Measurements from ENCODE around the gene CHD9NB. TPM values are rescaled to one million over a fixed set of nuclear protein-coding genes. Genes with fewer than 3 reads are reported as not detected.

CHD9NB gene
- total RNA-seq, 2 donors from 2014 or later, result 0.31 TPM; not detected in 1

DNA sequence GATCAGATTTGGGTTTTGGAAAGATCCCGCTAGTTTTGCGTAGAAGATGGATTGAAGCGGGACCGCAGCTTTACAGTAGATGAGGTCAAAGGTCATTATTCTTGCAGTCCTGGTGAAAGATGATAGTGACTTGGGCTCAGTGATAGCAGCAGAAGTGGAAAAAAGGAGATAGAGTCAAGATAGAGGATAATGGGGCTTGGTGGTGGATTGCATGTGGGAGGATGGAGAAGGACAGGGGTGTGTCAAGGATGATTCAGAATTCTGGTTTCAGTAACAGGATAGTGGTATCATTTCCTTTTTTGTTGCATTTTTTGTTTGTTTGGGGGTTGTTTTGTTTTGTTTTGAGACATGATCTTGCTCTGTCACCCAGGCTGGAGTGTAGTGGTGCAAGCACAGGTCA lies 28.7 kb downstream of the CHD9NB start:
- H3K4me3 Mint-ChIP-seq, result no peak overlapping the region
- peaks cover 3% of the 10 kb centered on the region for H3K36me3 Mint-ChIP-seq (ENCODE audit: low read depth)
- no peak overlapping the region for H3K27ac Mint-ChIP-seq
- DNase-seq (no peak), ATAC-seq (no peak)
- H3K27me3 Mint-ChIP-seq, result peaks cover 24% of the 10 kb centered on the region
- no peaks in the 10 kb centered on the region for H3K9me3 ChIP-seq (ENCODE audit: control insufficient read depth, low read length, poor library complexity, severe bottlenecking)
- H3K4me1 Mint-ChIP-seq, result no peaks in the 10 kb centered on the region

DNA sequence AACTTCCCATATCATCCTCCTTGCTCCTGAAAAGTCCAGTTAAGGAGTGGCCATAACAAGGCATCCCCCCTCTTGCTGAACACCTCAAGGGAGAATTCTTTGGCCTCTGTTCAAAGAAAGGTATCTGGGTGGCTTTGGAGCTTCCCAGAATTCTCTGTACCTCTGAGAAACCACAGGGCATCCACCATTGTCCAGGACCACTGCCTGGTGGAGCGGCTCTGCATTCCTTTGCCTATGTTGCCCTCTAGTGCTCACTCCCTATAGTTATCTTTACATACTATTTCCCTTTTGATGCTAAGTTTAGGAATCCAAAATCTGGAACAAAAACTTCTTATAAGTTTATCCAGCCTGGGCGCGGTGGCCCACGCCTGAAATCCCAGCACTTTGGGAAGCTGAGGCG lies 30.3 kb downstream of the CHD9NB start:
- peaks cover 3% of the 10 kb centered on the region for H3K36me3 Mint-ChIP-seq (ENCODE audit: low read depth)
- ATAC-seq, result no peak
- H3K27me3 Mint-ChIP-seq, result peaks cover 26% of the 10 kb centered on the region
- no peaks in the 10 kb centered on the region for H3K4me1 Mint-ChIP-seq
- no peak overlapping the region for H3K27ac Mint-ChIP-seq
- H3K4me3 Mint-ChIP-seq, result no peak overlapping the region
- H3K9me3 ChIP-seq (ENCODE audit: control insufficient read depth, low read length, poor library complexity, severe bottlenecking), result no peaks in the 10 kb centered on the region
- no peak for DNase-seq

DNA sequence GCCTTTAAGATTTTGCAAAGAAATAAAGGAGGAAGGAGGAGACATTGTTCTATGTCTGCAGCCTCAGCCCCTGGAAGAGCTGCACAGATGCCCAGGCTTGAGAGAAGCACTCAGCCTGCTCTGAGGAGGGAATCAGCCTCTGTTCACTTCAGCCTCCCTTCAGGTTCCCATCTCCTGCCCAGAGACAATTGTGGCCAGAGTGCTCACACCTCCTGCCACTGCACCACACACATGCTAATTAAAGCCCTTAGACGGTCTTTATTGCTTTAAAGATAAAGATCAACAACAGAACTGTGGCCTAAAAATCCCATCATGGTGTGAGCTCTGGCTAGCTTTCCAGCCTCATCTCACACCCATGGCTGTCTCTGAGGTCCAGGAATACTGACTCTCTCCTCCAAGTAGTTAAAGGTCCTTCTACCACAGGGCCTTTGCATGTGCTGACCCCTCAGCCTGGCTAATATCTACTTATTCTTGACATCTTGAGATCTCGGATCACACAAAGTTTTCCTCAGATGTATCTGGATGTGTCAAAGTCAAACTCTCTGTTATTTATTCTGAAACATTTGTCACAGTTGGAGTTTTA lies 33.8 kb downstream of the CHD9NB start:
- H3K4me1 Mint-ChIP-seq, result no peaks in the 10 kb centered on the region
- H3K27ac Mint-ChIP-seq, result no peak overlapping the region
- no peak overlapping the region for H3K4me3 Mint-ChIP-seq
- H3K9me3 ChIP-seq (ENCODE audit: control insufficient read depth, low read length, poor library complexity, severe bottlenecking), result no peaks in the 10 kb centered on the region
- H3K36me3 Mint-ChIP-seq (ENCODE audit: low read depth), result peaks cover under 1% of the 10 kb centered on the region
- H3K27me3 Mint-ChIP-seq, result peaks cover 45% of the 10 kb centered on the region
- no peak for DNase-seq
- ATAC-seq, result no peak

DNA sequence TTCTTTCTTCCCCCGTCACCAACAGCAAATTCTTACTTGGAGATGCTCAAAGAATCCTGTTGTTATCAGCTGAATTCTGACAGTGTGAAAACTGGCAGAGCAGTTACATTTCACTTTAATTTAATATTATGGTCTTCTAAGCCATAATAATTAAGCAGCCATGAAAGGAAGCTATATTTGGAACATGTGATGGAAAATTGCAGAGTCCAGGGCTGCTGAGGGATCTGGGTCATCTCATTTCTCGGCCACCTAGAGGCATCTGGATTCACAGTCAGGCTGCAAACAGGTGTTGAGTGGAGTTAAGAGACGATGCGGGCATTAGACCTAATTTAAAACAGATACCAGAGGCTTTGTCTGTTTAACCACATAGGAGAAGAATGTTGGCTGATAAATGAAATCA lies 38.4 kb downstream of the CHD9NB start:
- Mint-ChIP-seq H3K4me1 (peaks cover 2% of the 10 kb centered on the region), H3K4me3 (no peak overlapping the region), H3K36me3 (ENCODE audit: low read depth) (no peaks in the 10 kb centered on the region), H3K27ac (no peak overlapping the region), H3K27me3 (peaks cover 59% of the 10 kb centered on the region)
- H3K9me3 ChIP-seq (ENCODE audit: control insufficient read depth, low read length, poor library complexity, severe bottlenecking), result no peaks in the 10 kb centered on the region
- DNase-seq (no peak), ATAC-seq (no peak)

DNA sequence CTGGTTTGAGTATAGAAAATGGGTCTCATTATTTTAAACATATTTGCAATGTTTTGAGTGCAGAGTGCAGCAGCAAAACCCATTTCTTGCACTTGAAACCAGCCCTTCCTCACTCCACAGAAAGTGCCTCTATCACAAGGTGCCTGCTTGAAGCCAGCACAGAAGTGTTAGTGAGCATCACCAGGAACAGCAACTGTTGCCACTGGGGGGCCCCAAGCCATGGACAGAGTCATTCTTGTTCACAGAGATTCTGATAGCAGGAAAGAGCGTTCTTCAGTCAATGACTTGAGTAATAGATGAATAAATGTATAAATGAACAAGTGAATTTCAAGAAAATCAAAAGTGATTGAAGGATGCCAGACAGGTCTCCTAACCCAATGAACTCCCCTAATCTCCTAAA lies 45.6 kb downstream of the CHD9NB start:
- Mint-ChIP-seq H3K27ac (no peak overlapping the region), H3K36me3 (ENCODE audit: low read depth) (no peaks in the 10 kb centered on the region)
- DNase-seq, result no peak

DNA sequence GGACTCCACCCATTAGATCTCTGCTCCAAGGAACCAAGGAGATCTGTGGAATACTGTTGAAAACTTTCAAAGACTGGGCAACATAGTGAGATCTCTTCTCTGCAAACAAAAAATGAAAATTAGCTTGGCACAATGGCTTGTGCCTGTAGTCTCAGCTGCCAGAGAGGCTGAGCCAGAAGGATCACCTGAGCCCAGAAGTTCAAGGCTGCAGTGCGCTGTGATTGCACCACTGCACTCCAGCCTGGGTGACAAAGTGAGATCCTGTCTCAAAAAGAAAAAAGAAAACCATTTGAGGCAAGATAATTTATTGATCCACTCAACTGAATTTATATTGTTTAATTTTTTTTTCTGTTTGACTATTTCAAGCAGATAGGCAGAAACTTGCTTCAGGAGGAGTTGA lies 54.8 kb downstream of the CHD9NB start:
- H3K27ac Mint-ChIP-seq, result no peak overlapping the region
- peaks cover 11% of the 10 kb centered on the region for H3K27me3 Mint-ChIP-seq
- DNase-seq, result no peak
- ATAC-seq, result no peak
- H3K9me3 ChIP-seq (ENCODE audit: control insufficient read depth, low read length, poor library complexity, severe bottlenecking), result no peaks in the 10 kb centered on the region
- H3K4me3 Mint-ChIP-seq, result no peak overlapping the region
- no peaks in the 10 kb centered on the region for H3K36me3 Mint-ChIP-seq (ENCODE audit: low read depth)
- H3K4me1 Mint-ChIP-seq, result no peaks in the 10 kb centered on the region

More for the DNA sequence above, 45.6 kb downstream of the CHD9NB start:
- Mint-ChIP-seq H3K4me3 (no peak overlapping the region), H3K4me1 (no peaks in the 10 kb centered on the region), H3K27me3 (peaks cover 32% of the 10 kb centered on the region)
- H3K9me3 ChIP-seq (ENCODE audit: control insufficient read depth, low read length, poor library complexity, severe bottlenecking), result no peaks in the 10 kb centered on the region
- no peak for ATAC-seq

DNA sequence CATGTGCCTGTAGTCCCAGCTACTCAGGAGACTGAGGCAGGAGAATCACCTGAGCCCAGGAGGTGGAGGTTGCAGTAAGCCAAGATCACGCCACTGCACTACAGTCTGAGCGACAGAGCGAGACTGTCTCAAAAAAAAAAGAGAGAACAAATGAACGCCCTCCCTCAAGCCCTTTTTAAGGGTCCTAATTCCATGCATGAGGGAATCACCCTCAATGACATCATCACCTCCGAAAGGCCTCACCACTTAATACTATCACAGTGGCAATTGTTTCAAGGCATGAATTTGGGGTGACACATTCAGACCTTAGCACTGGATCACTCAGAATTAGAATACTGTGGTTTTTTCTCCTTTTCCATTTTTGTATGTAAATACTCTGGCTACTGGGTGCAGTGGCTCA lies 57.8 kb downstream of the CHD9NB start:
- H3K4me3 Mint-ChIP-seq, result no peak overlapping the region
- no peaks in the 10 kb centered on the region for H3K4me1 Mint-ChIP-seq
- DNase-seq, result no peak
- H3K27me3 Mint-ChIP-seq, result no peaks in the 10 kb centered on the region
- H3K27ac Mint-ChIP-seq, result no peak overlapping the region
- no peaks in the 10 kb centered on the region for H3K36me3 Mint-ChIP-seq (ENCODE audit: low read depth)
- no peak for ATAC-seq
- no peaks in the 10 kb centered on the region for H3K9me3 ChIP-seq (ENCODE audit: control insufficient read depth, low read length, poor library complexity, severe bottlenecking)

DNA sequence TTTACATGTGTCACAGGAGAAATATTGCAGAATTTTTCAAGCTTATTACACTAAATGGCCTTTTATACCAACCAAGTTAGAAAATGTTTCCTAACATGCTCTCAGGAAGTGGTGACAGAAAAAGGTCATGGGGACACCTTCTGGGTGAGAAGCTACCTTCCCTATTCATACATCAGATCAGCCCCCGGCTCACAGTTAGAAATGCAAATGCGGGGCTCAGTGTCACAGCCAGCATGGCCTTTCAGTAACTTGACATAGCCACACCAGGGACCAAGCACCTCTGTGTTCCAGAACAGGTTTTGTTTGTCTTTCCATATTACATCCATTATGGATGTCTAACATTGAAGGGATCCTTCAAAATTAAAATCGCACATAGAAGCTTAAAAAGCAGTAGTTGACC lies 59.5 kb downstream of the CHD9NB start:
- peaks cover 7% of the 10 kb centered on the region for H3K27me3 Mint-ChIP-seq
- H3K9me3 ChIP-seq (ENCODE audit: control insufficient read depth, low read length, poor library complexity, severe bottlenecking), result no peaks in the 10 kb centered on the region
- ATAC-seq (no peak), DNase-seq (no peak)
- no peak overlapping the region for H3K4me3 Mint-ChIP-seq
- no peaks in the 10 kb centered on the region for H3K36me3 Mint-ChIP-seq (ENCODE audit: low read depth)
- no peaks in the 10 kb centered on the region for H3K4me1 Mint-ChIP-seq
- no peak overlapping the region for H3K27ac Mint-ChIP-seq

DNA sequence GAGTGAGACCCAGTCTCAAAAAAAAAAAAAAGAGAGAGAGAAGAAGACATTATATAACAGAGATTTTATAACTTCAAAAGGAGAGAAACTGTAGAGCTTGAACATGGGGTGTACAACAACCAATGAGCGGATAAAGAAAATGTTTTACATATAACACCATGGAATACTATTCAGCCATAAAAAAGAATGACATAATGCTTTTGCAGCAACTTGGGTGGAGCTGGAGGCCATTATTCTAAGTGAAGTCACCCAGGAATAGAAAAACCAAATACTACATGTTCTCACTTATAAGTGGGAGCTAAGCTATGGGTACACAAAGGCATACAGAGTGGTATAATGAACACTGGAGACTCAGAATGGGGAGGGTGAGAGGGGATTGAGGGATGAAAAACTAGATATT lies 61.1 kb downstream of the CHD9NB start:
- ATAC-seq (no peak), DNase-seq (no peak)
- Mint-ChIP-seq H3K27ac (peak overlapping the region; percentile 46), H3K36me3 (ENCODE audit: low read depth) (no peaks in the 10 kb centered on the region), H3K4me1 (no peaks in the 10 kb centered on the region), H3K27me3 (peaks cover 8% of the 10 kb centered on the region), H3K4me3 (no peak overlapping the region)
- H3K9me3 ChIP-seq (ENCODE audit: control insufficient read depth, low read length, poor library complexity, severe bottlenecking), result no peaks in the 10 kb centered on the region

Other genes starting within 250 kb of the CHD9NB start
- gene CHD9, start 2.1 kb upstream of the CHD9NB start, total RNA-seq, result 10 to 100 TPM; 32.4 to 33.3 TPM